CD14-positive monocyte (primary cell): ENCODE measurements around the gene GRK2. TPM values are rescaled to one million over a fixed set of nuclear protein-coding genes. Genes with fewer than 3 reads are reported as not detected.

Source experiments
- DNase-seq, 3 donors: peaks; one replicate each; pipeline ENCODE4 v3.0.0-alpha.2; 2011 to 2022
- H2AFZ ChIP-seq: 2 replicates; pipeline ENCODE4 v1.6.0; 2012; ENCODE audit warnings: mild to moderate bottlenecking, low read depth, low read length, inconsistent platforms; ENCODE audit not compliant: insufficient read depth, poor library complexity, severe bottlenecking
- H3K27ac ChIP-seq, 2 donors: 1 replicate in 1 of 2; 2 replicates in 1 of 2; pipeline ENCODE4 v1.5.1; 2012 to 2013; ENCODE audit warnings: low read length in 2 of 2, control low read depth in 1 of 2, inconsistent platforms in 1 of 2, low read depth in 1 of 2, mild to moderate bottlenecking in 1 of 2
- H3K27me3 ChIP-seq, 2 donors: one replicate each; pipeline versions ENCODE4 v1.6.0 to v1.6.1; 2011 to 2013; ENCODE audit warnings: low read length in 2 of 2; ENCODE audit not compliant: control insufficient read depth in 2 of 2, insufficient read depth in 2 of 2
- H3K36me3 ChIP-seq, 2 donors: replicated peaks in 1 of 2; 1 replicate in 1 of 2; 2 replicates in 1 of 2; pipeline versions ENCODE4 v1.5.1 to v1.6.1; 2012 to 2013; ENCODE audit warnings: low read length in 2 of 2, control low read depth in 1 of 2, inconsistent platforms in 1 of 2, mild to moderate bottlenecking in 1 of 2; ENCODE audit not compliant: insufficient read depth in 2 of 2, control insufficient read depth in 1 of 2
- H3K4me1 ChIP-seq, 2 donors: 1 replicate in 1 of 2; 2 replicates in 1 of 2; pipeline versions ENCODE4 v1.5.1 to v1.6.1; 2012 to 2013; ENCODE audit warnings: low read length in 2 of 2, control low read depth in 1 of 2, inconsistent platforms in 1 of 2, mild to moderate bottlenecking in 1 of 2, moderate library complexity in 1 of 2; ENCODE audit not compliant: insufficient read depth in 2 of 2, control insufficient read depth in 1 of 2
- H3K4me2 ChIP-seq: replicated peaks from 2 replicates; pipeline ENCODE3; 2012; ENCODE audit warnings: low read length, moderate library complexity, mild to moderate bottlenecking; ENCODE audit not compliant: poor library complexity, severe bottlenecking; ENCODE audit errors: extremely low read depth
- H3K4me3 ChIP-seq, 3 experiments: fragments of 200-600 bp in 1 of 3; sonication (generic) in 1 of 3; replicated peaks in 1 of 3; 1 replicate in 2 of 3; 2 replicates in 1 of 3; pipeline ENCODE4 v1.5.1; 2011 to 2013; ENCODE audit warnings: low read length in 3 of 3, mild to moderate bottlenecking in 3 of 3, control low read depth in 2 of 3, low read depth in 2 of 3, inconsistent platforms in 1 of 3, moderate library complexity in 1 of 3
- H3K79me2 ChIP-seq: 2 replicates; pipeline ENCODE4 v1.6.0; 2012; ENCODE audit warnings: mild to moderate bottlenecking, control low read depth, inconsistent platforms, low read length, moderate library complexity; ENCODE audit not compliant: insufficient read depth
- H3K9ac ChIP-seq: 2 replicates; pipeline ENCODE4 v1.6.0; 2017; ENCODE audit warnings: low read length, mild to moderate bottlenecking; ENCODE audit not compliant: insufficient read depth, poor library complexity, severe bottlenecking
- H3K9me3 ChIP-seq, 2 donors: replicated peaks in 1 of 2; 1 replicate in 1 of 2; 2 replicates in 1 of 2; pipeline versions ENCODE4 v1.5.1 to v1.6.1; 2012 to 2013; ENCODE audit warnings: low read length in 2 of 2, control low read depth in 1 of 2; ENCODE audit not compliant: control insufficient read depth in 1 of 2, insufficient read depth in 1 of 2
- H4K20me1 ChIP-seq: 2 replicates; pipeline ENCODE4 v1.6.0; 2012; ENCODE audit warnings: mild to moderate bottlenecking, low read length, control low read depth, moderate library complexity; ENCODE audit not compliant: insufficient read depth
- H3K27ac Mint-ChIP-seq, 7 donors: one replicate each; pipeline ENCODE4 v1.8.0; 2020; ENCODE audit warnings: mild to moderate bottlenecking in 7 of 7, mixed read lengths in 7 of 7, moderate library complexity in 6 of 7, inconsistent platforms in 2 of 7
- H3K27me3 Mint-ChIP-seq, 3 donors: one replicate each; pipeline ENCODE4 v1.8.0; 2021 to 2022; ENCODE audit warnings: low read depth in 3 of 3, mild to moderate bottlenecking in 3 of 3, mixed read lengths in 3 of 3, moderate library complexity in 3 of 3, inconsistent platforms in 1 of 3
- H3K36me3 Mint-ChIP-seq, 2 donors: one replicate each; pipeline ENCODE4 v1.8.0; 2020; ENCODE audit warnings: mixed read lengths in 2 of 2, inconsistent platforms in 1 of 2, mild to moderate bottlenecking in 1 of 2
- H3K4me1 Mint-ChIP-seq: one replicate; pipeline ENCODE4 v1.8.0; 2020; ENCODE audit warnings: mild to moderate bottlenecking, mixed read lengths
- H3K4me3 Mint-ChIP-seq, 2 donors: one replicate each; pipeline ENCODE4 v1.8.0; 2020; ENCODE audit warnings: mild to moderate bottlenecking in 2 of 2, mixed read lengths in 2 of 2, moderate library complexity in 1 of 2
- H3K9me3 Mint-ChIP-seq, 7 donors: one replicate each; pipeline ENCODE4 v1.8.0; 2020 to 2022; ENCODE audit warnings: mixed read lengths in 7 of 7, mild to moderate bottlenecking in 6 of 7, moderate library complexity in 6 of 7, inconsistent platforms in 2 of 7
- CTCF ChIP-seq: fragments of 200-600 bp; IDR thresholded peaks from one replicate; pipeline ENCODE4 v1.8.0; 2022; ENCODE audit warnings: antibody characterized with exemption, mild to moderate bottlenecking
- WGBS: methylation state at CpG from one replicate; pipeline ENCODE4 v1.1.5; 2013; ENCODE audit warnings: missing lambda C conversion rate; ENCODE audit not compliant: insufficient coverage; 5-methylcytosine and 5-hydroxymethylcytosine counted together
- intact Hi-C, 2 donors: fragments of 100-400 bp; cut with micrococcal nuclease; formaldehyde crosslinking; loops; one replicate each; pipeline versions ENCODE4 v1.15.0 to v1.15.1; 2023
- polyA plus RNA-seq, 3 donors: library from polyadenylated mRNA; depleted of rRNA in 1 of 3; unstranded in 2 of 3; stranded (reverse) in 1 of 3; fragments of 300-500 nt in 2 of 3; fragments of >200 nt in 1 of 3; fragmentation: Illumina TruSeq in 2 of 3; gene quantifications; 1 replicate in 2 of 3; 2 replicates in 1 of 3; pipeline ENCODE4 v1.2.3, GENCODE V29; 2012 to 2021

The GRK2 gene
- polyA plus RNA-seq, 3 donors: 34.9 to 777 (median 43.0) TPM

- TF ChIP-seq CTCF: no peak
- no peaks in the 10 kb centered on the region for H3K9me3 ChIP-seq
- intact Hi-C loops: no loop called here
- DNase-seq: peak; percentile 95 to 96 (median 95)
- peaks cover 30 to 35% of the 10 kb centered on the region in 2 donors for H3K4me1 ChIP-seq
- H2AFZ ChIP-seq: peak overlapping the region; percentile 0
- Mint-ChIP-seq H3K9me3 (no peaks in the 10 kb centered on the region), H3K36me3 (peaks cover 42 to 61% of the 10 kb centered on the region in 2 donors), H3K4me3 (peak overlapping the region; percentile 96 to 98), H3K4me1 (peaks cover 47% of the 10 kb centered on the region), H3K27me3 (peaks cover 0 to 2% (median 1%) of the 10 kb centered on the region in 3 donors), H3K27ac (peak overlapping the region; percentile 96 to 99 (median 98))
- H3K9ac ChIP-seq: peak overlapping the region; percentile 85
- peak overlapping the region; percentile 66 to 91 (median 75) for H3K4me3 ChIP-seq
- no peaks in the 10 kb centered on the region for H3K27me3 ChIP-seq
- peaks cover 98% of the 10 kb centered on the region for H4K20me1 ChIP-seq
- peaks cover 30 to 51% of the 10 kb centered on the region in 2 donors for H3K36me3 ChIP-seq
- H3K79me2 ChIP-seq: peaks cover 93% of the 10 kb centered on the region
- H3K27ac ChIP-seq: peak overlapping the region; percentile 80 to 95
- peak overlapping the region; percentile 86 for H3K4me2 ChIP-seq
- 0% methylated on average over 20 of the region's 31 CpGs for WGBS
Observed at GRCh38 chr11:67239783-67240575, 26.3 kb upstream of the GRK2 start.

- Histone ChIP-seq H3K4me1 (peaks cover 30 to 35% of the 10 kb centered on the region in 2 donors), H3K9ac (peak overlapping the region; percentile 85), H3K4me3 (peak overlapping the region; percentile 66 to 91 (median 75)), H3K27me3 (no peaks in the 10 kb centered on the region), H3K9me3 (no peaks in the 10 kb centered on the region), H3K4me2 (peak overlapping the region; percentile 86), H2AFZ (no peak overlapping the region), H3K36me3 (peaks cover 38 to 53% of the 10 kb centered on the region in 2 donors), H4K20me1 (peaks cover 98% of the 10 kb centered on the region), H3K79me2 (peaks cover 92% of the 10 kb centered on the region), H3K27ac (peak overlapping the region; percentile 80 to 95)
- peak; percentile 82 to 93 (median 84) for DNase-seq
- intact Hi-C loops: no loop called here
- H3K36me3 Mint-ChIP-seq: peaks cover 47 to 61% of the 10 kb centered on the region in 2 donors
- TF ChIP-seq CTCF: no peak
- peak overlapping the region; percentile 96 to 98 for H3K4me3 Mint-ChIP-seq
- 0% methylated on average over 1 of the region's 16 CpGs for whole genome bisulfite sequencing
- peak overlapping the region; percentile 96 to 99 (median 98) for H3K27ac Mint-ChIP-seq
- H3K27me3 Mint-ChIP-seq: peaks cover 0 to 2% (median 1%) of the 10 kb centered on the region in 3 donors
- H3K9me3 Mint-ChIP-seq: no peaks in the 10 kb centered on the region
- H3K4me1 Mint-ChIP-seq: peaks cover 47% of the 10 kb centered on the region
Observed at GRCh38 chr11:67240576-67241389, 25.5 kb upstream of the GRK2 start.
